Breast epithelium (tissue), 4 donors: ENCODE results near the gene TMEM217. TPM values are rescaled to one million over a fixed set of nuclear protein-coding genes. Genes with fewer than 3 reads are reported as not detected.

ENCODE experiments used
- DNase-seq, 2 donors: peaks; one replicate each; pipeline ENCODE4 v3.0.0-alpha.2; 2019; ENCODE audit warnings: low spot score in 2 of 2
- H3K27ac ChIP-seq, 2 donors: fragments of 200-600 bp; sonication (generic) in 1 of 2; one replicate each; pipeline ENCODE4 v1.5.1; 2016 to 2019; ENCODE audit warnings: mild to moderate bottlenecking in 1 of 2
- H3K27me3 ChIP-seq, 2 donors: fragments of 200-600 bp; sonication (generic) in 1 of 2; one replicate each; pipeline versions ENCODE4 v1.5.1 to v1.6.0; 2017 to 2019; ENCODE audit warnings: control low read depth in 1 of 2, mild to moderate bottlenecking in 1 of 2
- H3K36me3 ChIP-seq: fragments of 200-600 bp; one replicate; pipeline ENCODE4 v1.5.1; 2019
- H3K4me1 ChIP-seq, 2 donors: fragments of 200-600 bp; sonication (generic); one replicate each; pipeline ENCODE4 v1.5.1; 2016 to 2019; ENCODE audit warnings: control low read depth in 1 of 2
- H3K4me3 ChIP-seq, 3 donors: fragments of 200-600 bp; sonication (generic); 1 replicate in 2 of 3; 2 replicates in 1 of 3; pipeline ENCODE4 v1.5.1; 2016 to 2019; ENCODE audit warnings: mild to moderate bottlenecking in 3 of 3, moderate library complexity in 2 of 3
- H3K9me3 ChIP-seq, 2 donors: fragments of 200-600 bp; sonication (generic) in 1 of 2; one replicate each; pipeline ENCODE4 v1.5.1; 2016 to 2019; ENCODE audit warnings: control low read depth in 1 of 2
- POLR2A ChIP-seq: fragments of 450-650 bp; IDR thresholded peaks from one replicate; pipeline ENCODE4 v1.6.1; 2016; ENCODE audit warnings: antibody characterized with exemption, mild to moderate bottlenecking, moderate library complexity
- POLR2AphosphoS5 ChIP-seq, 3 donors: sonication (generic); formaldehyde crosslinking; IDR thresholded peaks; one replicate each; pipeline ENCODE4 v1.6.1; 2017; ENCODE audit warnings: antibody characterized with exemption in 3 of 3
- intact Hi-C: fragments of 100-400 bp; cut with DNase I; formaldehyde crosslinking; loops from one replicate; pipeline ENCODE4 v1.15.1; 2023; ENCODE audit warnings: low total_unique reads
- total RNA-seq, 3 donors: library from RNA; depleted of rRNA; stranded (reverse); fragments of >200 nt; gene quantifications; one replicate each; pipeline ENCODE4 v1.1.0, GENCODE V29; 2016
- TF ChIP-seq, protein P1 (sequence below), 3 donors: fragments of 450-650 bp; IDR thresholded peaks; one replicate each; pipeline ENCODE4 v1.5.1; 2016 to 2017; ENCODE audit warnings: antibody characterized with exemption in 3 of 3, mild to moderate bottlenecking in 3 of 3, moderate library complexity in 3 of 3

Gene TMEM217
- total RNA-seq, 3 donors from 2014 or later: 0.66 to 1.0 TPM; not detected in 1

DNA sequence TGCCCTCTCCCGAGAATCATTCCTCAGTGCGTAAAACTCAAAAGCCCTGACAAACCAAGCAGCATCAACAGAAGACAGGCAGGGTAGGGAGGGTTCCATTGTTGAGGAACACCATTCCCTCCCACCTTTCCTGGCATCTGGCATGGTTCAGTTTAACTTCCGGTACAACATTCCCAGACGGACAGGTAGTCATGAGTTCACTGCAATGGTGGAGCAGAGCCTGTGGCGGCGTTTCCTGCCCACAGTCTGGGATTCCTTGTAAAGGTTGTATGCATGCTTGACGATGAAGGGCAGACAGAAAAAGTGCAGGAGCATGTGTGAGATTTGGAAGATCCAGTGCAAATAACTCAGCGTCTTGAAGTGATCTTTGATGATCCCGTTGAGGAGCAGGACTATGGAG lies 45.7 kb downstream of the TMEM217 start:
- H3K4me1 ChIP-seq: no peaks in the 10 kb centered on the region
- no peak for DNase-seq
- TF ChIP-seq POLR2AphosphoS5 (IDR thresholded peaks at IDR 0.05) (no peak), POLR2A (no peak)
- TF ChIP-seq, protein P1, sequence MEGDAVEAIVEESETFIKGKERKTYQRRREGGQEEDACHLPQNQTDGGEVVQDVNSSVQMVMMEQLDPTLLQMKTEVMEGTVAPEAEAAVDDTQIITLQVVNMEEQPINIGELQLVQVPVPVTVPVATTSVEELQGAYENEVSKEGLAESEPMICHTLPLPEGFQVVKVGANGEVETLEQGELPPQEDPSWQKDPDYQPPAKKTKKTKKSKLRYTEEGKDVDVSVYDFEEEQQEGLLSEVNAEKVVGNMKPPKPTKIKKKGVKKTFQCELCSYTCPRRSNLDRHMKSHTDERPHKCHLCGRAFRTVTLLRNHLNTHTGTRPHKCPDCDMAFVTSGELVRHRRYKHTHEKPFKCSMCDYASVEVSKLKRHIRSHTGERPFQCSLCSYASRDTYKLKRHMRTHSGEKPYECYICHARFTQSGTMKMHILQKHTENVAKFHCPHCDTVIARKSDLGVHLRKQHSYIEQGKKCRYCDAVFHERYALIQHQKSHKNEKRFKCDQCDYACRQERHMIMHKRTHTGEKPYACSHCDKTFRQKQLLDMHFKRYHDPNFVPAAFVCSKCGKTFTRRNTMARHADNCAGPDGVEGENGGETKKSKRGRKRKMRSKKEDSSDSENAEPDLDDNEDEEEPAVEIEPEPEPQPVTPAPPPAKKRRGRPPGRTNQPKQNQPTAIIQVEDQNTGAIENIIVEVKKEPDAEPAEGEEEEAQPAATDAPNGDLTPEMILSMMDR (IDR thresholded peaks at IDR 0.05): no peak
- no peak overlapping the region for H3K27ac ChIP-seq
- H3K27me3 ChIP-seq: no peaks in the 10 kb centered on the region
- no peaks in the 10 kb centered on the region for H3K9me3 ChIP-seq
- intact Hi-C loops: loop anchor here (5.0 kb wide), 1 partner anchor 190 kb away; no protein-coding TSS in a partner anchor
- no peaks in the 10 kb centered on the region for H3K36me3 ChIP-seq
- H3K4me3 ChIP-seq: no peak overlapping the region

DNA sequence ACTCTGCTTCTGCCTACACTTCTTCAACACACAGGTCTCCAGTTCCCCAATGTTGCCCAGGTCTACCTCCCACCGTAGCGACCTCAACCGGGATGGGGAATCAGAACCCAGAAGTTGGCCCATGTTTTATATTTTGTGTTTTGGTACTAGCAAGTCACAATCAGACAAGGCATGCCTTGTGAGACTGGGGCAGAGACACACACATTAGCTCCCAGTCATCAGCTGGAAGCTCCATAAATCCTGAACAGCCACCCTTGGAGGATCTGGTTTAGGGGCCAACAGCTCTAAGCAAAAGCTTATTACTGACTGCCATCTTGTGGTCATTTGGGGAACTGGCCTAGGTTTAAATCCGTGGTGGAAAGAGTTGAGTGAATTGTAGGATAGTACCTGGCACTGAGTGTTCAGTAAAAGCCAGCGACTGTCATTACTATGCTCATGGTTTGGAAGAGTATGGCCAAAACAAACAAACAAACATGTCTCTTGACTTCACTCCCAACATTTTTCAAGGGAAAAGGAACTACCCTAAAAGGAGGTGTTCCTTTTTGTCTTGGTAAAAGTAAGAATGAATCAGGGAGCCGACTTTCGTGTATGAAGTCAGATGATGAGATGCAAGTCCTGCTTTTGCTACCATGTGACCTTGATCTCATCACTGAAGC lies 47.5 kb downstream of the TMEM217 start:
- Histone ChIP-seq H3K27ac (no peak overlapping the region), H3K4me3 (no peak overlapping the region), H3K36me3 (no peaks in the 10 kb centered on the region), H3K9me3 (no peaks in the 10 kb centered on the region), H3K4me1 (no peaks in the 10 kb centered on the region), H3K27me3 (no peaks in the 10 kb centered on the region)
- intact Hi-C loops: loop anchor here (5.0 kb wide), 1 partner anchor 188 kb away; no protein-coding TSS in a partner anchor
- TF ChIP-seq POLR2AphosphoS5 (IDR thresholded peaks at IDR 0.05) (peak in 1 of 3 donors; percentile 39), POLR2A (no peak)
- TF ChIP-seq, protein P1 (IDR thresholded peaks at IDR 0.05): peak; percentile 96 to 97 (median 97)
- DNase-seq: peak; percentile 67 to 74

DNA sequence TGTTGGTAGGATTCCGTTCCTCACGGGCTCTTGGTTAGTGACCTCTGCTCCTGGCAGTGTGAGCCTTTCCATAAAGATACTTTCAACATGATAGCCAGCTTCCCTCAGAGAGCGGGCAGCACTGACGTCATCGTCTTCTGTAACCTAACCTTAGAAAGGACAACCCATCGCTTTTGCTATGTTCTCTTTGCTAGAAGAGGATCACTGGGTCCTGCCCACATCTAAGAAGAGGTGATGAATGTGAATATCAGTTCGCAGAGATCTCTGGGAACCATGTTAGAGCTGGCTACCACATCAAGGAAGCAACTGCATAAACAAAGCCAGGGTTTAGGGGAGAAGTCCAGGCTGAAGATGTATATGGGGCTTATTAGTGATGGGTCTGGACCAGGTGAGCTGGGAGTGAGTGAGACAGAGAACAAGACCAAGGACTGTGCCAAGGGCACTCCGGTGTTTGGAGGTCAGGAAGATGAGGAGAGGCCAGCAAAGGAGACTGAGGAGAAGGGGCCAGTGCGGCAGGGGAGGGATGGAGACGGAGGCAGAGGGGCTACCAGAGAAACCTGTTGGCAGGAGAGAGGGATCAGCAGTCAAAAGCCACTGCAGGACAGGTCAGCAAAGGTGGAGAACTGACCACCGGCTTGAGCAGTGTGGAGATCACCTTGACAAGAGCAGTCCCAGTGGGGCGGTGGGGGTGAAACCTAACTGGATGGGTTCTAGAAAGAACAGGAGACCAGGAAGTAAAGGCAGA lies 48.3 kb downstream of the TMEM217 start:
- Histone ChIP-seq H3K9me3 (no peaks in the 10 kb centered on the region), H3K4me3 (no peak overlapping the region), H3K27ac (no peak overlapping the region), H3K4me1 (no peaks in the 10 kb centered on the region), H3K27me3 (no peaks in the 10 kb centered on the region), H3K36me3 (no peaks in the 10 kb centered on the region)
- TF ChIP-seq, protein P1 (IDR thresholded peaks at IDR 0.05): no peak
- no peak for TF ChIP-seq POLR2A
- no peak for TF ChIP-seq POLR2AphosphoS5 (IDR thresholded peaks at IDR 0.05)
- no peak for DNase-seq
- intact Hi-C loops: loop anchor here (2.0 to 5.0 kb wide), 2 partner anchors 35 to 187 kb away; no protein-coding TSS in a partner anchor

DNA sequence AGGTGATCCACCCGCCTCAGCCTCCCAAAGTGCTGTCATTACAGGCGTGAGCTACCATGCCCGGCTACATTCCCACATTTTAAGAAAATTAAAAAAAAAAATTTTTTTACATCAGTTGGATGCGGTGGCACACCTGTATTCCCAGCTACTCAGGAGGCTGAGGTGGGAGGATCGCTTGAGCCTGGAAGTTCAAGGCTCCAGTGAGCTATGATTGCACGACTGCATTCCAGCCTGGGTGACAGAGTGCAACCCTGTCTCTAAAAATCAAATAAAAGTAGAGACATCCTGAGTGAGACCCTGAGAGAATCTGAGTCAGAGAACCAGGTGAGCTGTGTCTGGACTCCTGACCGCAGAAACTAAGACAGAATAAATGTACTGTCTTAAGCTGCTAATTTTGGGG lies 49.2 kb downstream of the TMEM217 start:
- Histone ChIP-seq H3K4me1 (no peaks in the 10 kb centered on the region), H3K27me3 (no peaks in the 10 kb centered on the region), H3K9me3 (no peaks in the 10 kb centered on the region), H3K4me3 (no peak overlapping the region), H3K36me3 (no peaks in the 10 kb centered on the region), H3K27ac (no peak overlapping the region)
- DNase-seq: no peak
- intact Hi-C loops: loop anchor here (2.0 kb wide), 1 partner anchor 34 kb away; no protein-coding TSS in a partner anchor
- TF ChIP-seq, protein P1 (IDR thresholded peaks at IDR 0.05): no peak
- no peak for TF ChIP-seq POLR2A
- no peak for TF ChIP-seq POLR2AphosphoS5 (IDR thresholded peaks at IDR 0.05)

DNA sequence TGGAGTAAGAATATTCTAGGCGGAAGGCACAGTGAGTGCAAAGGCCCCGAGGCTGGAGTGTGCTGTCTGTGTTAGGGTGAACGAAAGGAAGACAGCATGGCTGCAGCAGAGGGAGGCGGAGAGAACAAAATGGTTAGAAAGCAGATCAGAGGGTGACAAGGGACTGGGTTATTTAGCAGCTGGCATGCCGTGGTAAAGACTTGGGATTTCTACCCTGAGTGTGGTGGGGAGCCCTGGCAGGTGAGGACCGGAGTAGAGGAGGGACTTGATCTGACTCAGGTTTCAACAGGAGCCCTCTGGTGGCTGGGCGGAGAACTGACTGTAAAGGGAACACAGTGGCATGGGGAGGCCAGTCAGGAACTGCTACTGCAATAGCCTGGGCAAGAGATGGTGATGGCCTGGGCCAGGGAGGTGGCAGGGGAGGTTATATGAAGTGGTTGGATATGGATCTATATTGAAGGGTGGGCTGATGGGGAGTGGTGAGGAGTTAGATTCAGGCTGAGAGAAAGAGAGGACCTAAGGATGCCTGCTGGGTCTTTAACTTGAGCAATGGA lies 50.0 kb downstream of the TMEM217 start:
- DNase-seq: peak; percentile 61 to 77
- Histone ChIP-seq H3K4me1 (no peaks in the 10 kb centered on the region), H3K27me3 (no peaks in the 10 kb centered on the region), H3K9me3 (no peaks in the 10 kb centered on the region), H3K27ac (no peak overlapping the region), H3K4me3 (no peak overlapping the region), H3K36me3 (no peaks in the 10 kb centered on the region)
- intact Hi-C loops: loop anchor here (2.0 kb wide), 1 partner anchor 33 kb away; no protein-coding TSS in a partner anchor
- TF ChIP-seq POLR2AphosphoS5 (IDR thresholded peaks at IDR 0.05) (no peak), POLR2A (no peak)
- TF ChIP-seq, protein P1 (IDR thresholded peaks at IDR 0.05): peak; percentile 34 to 53 (median 49)
